AG10803 (cell line): ENCODE results near the gene AVEN.
"Not testable (repeated sequence)": the region's sequence is repeated elsewhere in the genome, so short reads cannot be mapped to it uniquely, and the experiment has no call there.

ENCODE experiments used
- DNase-seq: peaks from one replicate; pipeline ENCODE4 v3.0.0; 2010; ENCODE audit warnings: low read depth
- H3K4me3 ChIP-seq: 2 replicates; pipeline ENCODE4 v1.5.1; 2011; ENCODE audit warnings: mild to moderate bottlenecking, low read length, control low read depth
- TF ChIP-seq, protein P1 (sequence below): conservative IDR thresholded peaks from 2 replicates; pipeline ENCODE4 v1.5.1; 2011; ENCODE audit warnings: mild to moderate bottlenecking, low read length, control low read depth, inconsistent platforms

The AVEN gene

DNA sequence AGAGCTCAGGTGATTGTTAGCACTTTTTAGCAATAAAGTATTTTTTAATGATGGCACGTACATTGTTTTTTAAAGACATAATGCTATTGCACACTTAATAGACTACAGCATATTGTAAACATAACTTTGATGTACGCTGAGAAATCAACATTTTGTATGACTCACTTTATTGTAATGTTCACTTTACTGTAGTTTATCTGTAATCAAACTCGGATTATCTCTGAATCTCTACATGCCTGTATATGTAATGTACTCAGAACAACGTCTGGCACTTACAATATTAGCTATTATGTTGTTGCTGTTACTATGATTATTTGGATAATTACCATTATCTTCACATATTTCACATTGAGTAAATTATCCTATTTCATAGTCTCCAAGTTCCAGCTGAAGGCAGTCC, 208.7 kb downstream of the AVEN start:
- no peak for DNase-seq
- no peak overlapping the region for H3K4me3 ChIP-seq
- TF ChIP-seq, protein P1, sequence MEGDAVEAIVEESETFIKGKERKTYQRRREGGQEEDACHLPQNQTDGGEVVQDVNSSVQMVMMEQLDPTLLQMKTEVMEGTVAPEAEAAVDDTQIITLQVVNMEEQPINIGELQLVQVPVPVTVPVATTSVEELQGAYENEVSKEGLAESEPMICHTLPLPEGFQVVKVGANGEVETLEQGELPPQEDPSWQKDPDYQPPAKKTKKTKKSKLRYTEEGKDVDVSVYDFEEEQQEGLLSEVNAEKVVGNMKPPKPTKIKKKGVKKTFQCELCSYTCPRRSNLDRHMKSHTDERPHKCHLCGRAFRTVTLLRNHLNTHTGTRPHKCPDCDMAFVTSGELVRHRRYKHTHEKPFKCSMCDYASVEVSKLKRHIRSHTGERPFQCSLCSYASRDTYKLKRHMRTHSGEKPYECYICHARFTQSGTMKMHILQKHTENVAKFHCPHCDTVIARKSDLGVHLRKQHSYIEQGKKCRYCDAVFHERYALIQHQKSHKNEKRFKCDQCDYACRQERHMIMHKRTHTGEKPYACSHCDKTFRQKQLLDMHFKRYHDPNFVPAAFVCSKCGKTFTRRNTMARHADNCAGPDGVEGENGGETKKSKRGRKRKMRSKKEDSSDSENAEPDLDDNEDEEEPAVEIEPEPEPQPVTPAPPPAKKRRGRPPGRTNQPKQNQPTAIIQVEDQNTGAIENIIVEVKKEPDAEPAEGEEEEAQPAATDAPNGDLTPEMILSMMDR = no peak

DNA sequence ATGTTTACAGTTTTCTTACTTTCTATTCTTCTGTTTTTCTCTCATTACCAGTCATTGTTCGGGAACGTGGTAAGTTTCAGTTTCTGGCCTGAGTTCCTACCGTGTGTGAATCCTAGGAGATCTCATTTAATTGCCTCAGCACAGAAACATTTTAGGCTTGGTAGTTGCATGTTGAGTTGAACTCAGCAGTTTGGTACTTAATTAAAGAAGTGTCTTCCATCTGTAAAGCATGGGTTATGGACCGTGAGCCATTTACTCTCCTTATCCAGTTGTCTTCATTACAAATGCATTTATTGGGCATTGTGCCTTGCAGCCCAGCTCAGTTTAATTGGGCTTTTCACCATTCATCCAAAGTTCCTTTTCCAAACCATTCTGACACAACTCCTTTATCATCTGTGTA, 212.8 kb downstream of the AVEN start:
- no peak overlapping the region for H3K4me3 ChIP-seq
- TF ChIP-seq, protein P1 = no peak
- peak; percentile 1 for DNase-seq

DNA sequence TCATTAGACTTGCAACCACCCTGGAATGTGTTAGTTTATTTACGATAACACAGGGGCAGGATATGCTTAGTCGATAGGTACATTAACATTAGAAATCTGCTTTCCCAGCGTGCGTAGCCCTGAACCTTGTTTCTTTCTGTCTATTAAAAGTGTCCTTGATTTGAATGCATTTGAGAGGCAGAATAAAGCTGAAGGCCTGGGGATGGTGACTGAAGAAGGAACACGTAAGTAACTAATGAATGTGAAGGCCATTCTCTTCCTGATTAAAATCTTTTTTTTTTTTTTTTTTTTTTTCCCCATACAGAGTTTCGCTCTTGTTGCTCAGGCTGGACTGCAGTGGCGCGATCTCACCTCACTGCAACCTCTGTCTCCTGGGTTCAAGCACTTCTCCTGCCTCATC, 213.6 kb downstream of the AVEN start:
- no peak for DNase-seq
- TF ChIP-seq, protein P1 = no peak
- H3K4me3 ChIP-seq = no peak overlapping the region

DNA sequence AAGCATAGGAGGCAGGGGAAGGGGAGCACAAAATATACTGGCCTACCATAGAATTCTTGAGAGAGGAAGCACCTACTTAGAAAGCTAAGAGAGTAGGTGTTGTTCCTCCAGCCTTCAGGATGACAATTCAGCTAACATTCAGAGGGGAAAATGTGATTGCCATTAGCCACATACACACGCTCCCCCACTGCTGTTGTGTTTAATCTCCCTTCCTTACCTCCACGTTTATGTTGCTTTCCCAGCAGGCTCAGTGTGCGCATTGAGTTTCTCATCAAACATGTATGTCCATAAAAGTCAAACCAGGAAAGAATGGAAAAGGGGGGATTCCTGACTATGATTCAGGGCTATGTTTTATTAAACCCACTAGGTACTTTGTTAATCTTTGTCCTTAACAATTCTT, 215.9 kb downstream of the AVEN start:
- no peak overlapping the region for H3K4me3 ChIP-seq
- TF ChIP-seq, protein P1 = no peak
- DNase-seq = no peak

DNA sequence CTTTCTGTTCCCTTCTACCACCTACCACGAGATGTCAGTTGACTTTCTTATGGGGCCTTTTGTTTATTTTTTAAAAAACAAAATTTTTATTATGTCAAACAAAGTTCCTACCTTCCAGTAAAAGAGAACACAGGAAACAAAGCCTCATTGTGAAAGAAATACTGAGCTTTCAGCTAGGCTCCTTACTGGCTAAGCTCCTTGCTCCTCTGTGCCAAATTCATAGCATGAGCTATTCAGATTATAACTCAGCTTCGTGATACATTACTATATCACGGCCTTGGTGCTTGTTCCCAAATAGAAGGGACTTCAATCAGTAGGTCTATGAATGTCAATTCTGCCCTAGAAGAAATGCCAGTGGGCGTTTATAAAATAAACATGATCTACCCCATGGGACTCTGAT, 216.5 kb downstream of the AVEN start:
- no peak for DNase-seq
- TF ChIP-seq, protein P1 = no peak
- no peak overlapping the region for H3K4me3 ChIP-seq

DNA sequence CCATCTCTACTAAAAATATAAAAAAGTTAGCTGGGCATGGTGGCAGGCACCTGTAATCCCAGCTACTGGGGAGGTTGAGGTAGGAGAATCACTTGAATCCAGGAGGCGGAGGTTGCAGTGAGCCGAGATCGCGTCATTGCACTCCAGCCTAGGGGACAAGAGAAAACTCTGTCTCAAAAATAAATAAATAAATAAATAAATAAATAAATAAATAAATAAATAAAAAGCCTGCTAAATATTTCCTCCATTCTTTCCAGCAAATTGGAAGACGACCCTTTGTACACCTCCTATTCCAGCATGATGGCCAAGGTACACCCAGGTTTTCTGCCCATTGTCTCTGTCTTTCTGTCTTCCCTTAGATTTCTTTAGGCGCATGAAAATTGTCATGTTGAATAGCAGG, 219.5 kb downstream of the AVEN start:
- DNase-seq = not testable (repeated sequence)

More for the DNA sequence above, 219.5 kb downstream of the AVEN start:
- H3K4me3 ChIP-seq = not testable (repeated sequence)
